Gastrocnemius medialis (tissue), 4 donors: ENCODE measurements around the gene BARHL2.

Experiments
- CTCF ChIP-seq, 5 experiments: fragments of 450-650 bp in 3 of 5; fragments of 200-600 bp in 2 of 5; sonication (generic) in 2 of 5; IDR thresholded peaks in 4 of 5; conservative IDR thresholded peaks in 1 of 5; 1 replicate in 4 of 5; 2 replicates in 1 of 5; pipeline ENCODE4 v1.5.1; 2016 to 2019; ENCODE audit warnings: antibody characterized with exemption in 5 of 5, mild to moderate bottlenecking in 3 of 5, moderate library complexity in 3 of 5
- POLR2A ChIP-seq, 2 donors: fragments of 450-650 bp; IDR thresholded peaks; one replicate each; pipeline ENCODE4 v1.6.1; 2017; ENCODE audit warnings: antibody characterized with exemption in 2 of 2, mild to moderate bottlenecking in 2 of 2, moderate library complexity in 2 of 2

- TF ChIP-seq CTCF (IDR thresholded peaks at IDR 0.05 in 4 of 5, conservative IDR thresholded peaks at IDR 0.05 in 1 of 5) (no peak), POLR2A (IDR thresholded peaks at IDR 0.05) (no peak)
Observed at GRCh38 chr1:90675161-90675847, 41.8 kb downstream of the BARHL2 start.
